IMR-90 (cell line): ENCODE measurements around the gene BEAN1. TPM values are rescaled to one million over a fixed set of nuclear protein-coding genes. Genes with fewer than 3 reads are reported as not detected.

Experiments
- ATAC-seq: fragments of 200-7000 bp; cut with Tn5 transposase; 2 replicates; pipeline ENCODE4 v1.9.1; 2020; ENCODE audit warnings: low read depth, mild to moderate bottlenecking, moderate library complexity
- BruUV-seq: library from RNA; stranded (reverse); fragments of 400-500 nt; replicated peaks from 2 replicates; lab custom pipeline; 2021; lab: Mats Ljungman, UMichigan
- CTCF ChIA-PET: fragments of 300-600 bp; formaldehyde crosslinking; extraction: SDS; loops from one replicate; lab custom pipeline; 2021; ENCODE audit warnings: antibody characterized with exemption; lab: Yijun Ruan, JAX
- POLR2A ChIA-PET: fragments of 300-600 bp; sonication (Branson Sonifier 250); formaldehyde crosslinking; loops from one replicate; lab custom pipeline; 2022; ENCODE audit warnings: antibody characterized with exemption; ENCODE audit not compliant: unreplicated experiment; lab: Charles Lee
- DNase-seq: peaks from one replicate; pipeline ENCODE4 v3.0.0; 2013
- H2AFZ ChIP-seq: replicated peaks from 2 replicates; pipeline ENCODE3; 2013; ENCODE audit warnings: low read length, mild to moderate bottlenecking; ENCODE audit not compliant: poor library complexity
- H2AK5ac ChIP-seq: 2 replicates; pipeline ENCODE4 v1.6.1; 2013; ENCODE audit warnings: low read depth, low read length, inconsistent platforms
- H2AK9ac ChIP-seq: replicated peaks from 2 replicates; pipeline ENCODE3; 2013; ENCODE audit warnings: mild to moderate bottlenecking, low read depth, low read length, moderate library complexity; ENCODE audit not compliant: poor library complexity
- H2BK120ac ChIP-seq: 2 replicates; pipeline ENCODE4 v1.6.1; 2013; ENCODE audit warnings: low read depth, low read length, inconsistent platforms
- H2BK15ac ChIP-seq: 3 replicates; pipeline ENCODE4 v1.6.1; 2013; ENCODE audit warnings: low read depth, low read length, inconsistent platforms
- H2BK20ac ChIP-seq: 2 replicates; pipeline ENCODE4 v1.6.1; 2013; ENCODE audit warnings: low read depth, mild to moderate bottlenecking, inconsistent platforms, low read length, moderate library complexity
- H2BK5ac ChIP-seq: 2 replicates; pipeline ENCODE4 v1.6.1; 2013; ENCODE audit warnings: mild to moderate bottlenecking, low read depth, low read length, inconsistent platforms; ENCODE audit not compliant: poor library complexity, severe bottlenecking
- H3K14ac ChIP-seq: replicated peaks from 2 replicates; pipeline ENCODE4 v1.6.1; 2013; ENCODE audit warnings: low read depth, low read length, inconsistent platforms
- H3K18ac ChIP-seq: 2 replicates; pipeline ENCODE4 v1.6.1; 2013; ENCODE audit warnings: low read depth, low read length, control low read depth
- H3K23ac ChIP-seq: 2 replicates; pipeline ENCODE4 v1.6.1; 2013; ENCODE audit warnings: low read depth, low read length, inconsistent platforms
- H3K27ac ChIP-seq: 2 replicates; pipeline ENCODE4 v1.5.1; 2013; ENCODE audit warnings: mild to moderate bottlenecking, control low read depth, low read length; ENCODE audit not compliant: insufficient read depth
- H3K27me3 ChIP-seq: 2 replicates; pipeline ENCODE4 v1.6.1; 2013; ENCODE audit warnings: low read length; ENCODE audit not compliant: control insufficient read depth, insufficient read depth
- H3K36me3 ChIP-seq: 2 replicates; pipeline ENCODE4 v1.6.1; 2013; ENCODE audit warnings: low read length, mixed read lengths; ENCODE audit not compliant: control insufficient read depth, insufficient read depth
- H3K4ac ChIP-seq: 2 replicates; pipeline ENCODE4 v1.6.1; 2013; ENCODE audit warnings: low read depth, low read length, inconsistent platforms
- H3K4me1 ChIP-seq: 2 replicates; pipeline ENCODE4 v1.6.1; 2013; ENCODE audit warnings: low read length, mixed read lengths; ENCODE audit not compliant: control insufficient read depth, insufficient read depth
- H3K4me2 ChIP-seq: 2 replicates; pipeline ENCODE4 v1.6.1; 2013; ENCODE audit warnings: low read depth, mild to moderate bottlenecking, control low read depth, low read length, moderate library complexity
- H3K4me3 ChIP-seq: 2 replicates; pipeline ENCODE4 v1.5.1; 2013; ENCODE audit warnings: low read depth, mild to moderate bottlenecking, control low read depth, low read length, moderate library complexity; ENCODE audit not compliant: insufficient read depth
- H3K56ac ChIP-seq: 2 replicates; pipeline ENCODE4 v1.6.1; 2013; ENCODE audit warnings: low read length, inconsistent platforms; ENCODE audit not compliant: insufficient read depth; ENCODE audit errors: extremely low read depth
- H3K79me1 ChIP-seq, 2 experiments: 2 replicates each; pipeline ENCODE4 v1.6.1; 2013; ENCODE audit warnings: low read length in 2 of 2, inconsistent platforms in 1 of 2, low read depth in 1 of 2
- H3K9ac ChIP-seq: 2 replicates; pipeline ENCODE4 v1.6.1; 2013; ENCODE audit warnings: low read depth, low read length, control low read depth
- H3K9me1 ChIP-seq: 2 replicates; pipeline ENCODE4 v1.6.1; 2013; ENCODE audit warnings: low read length, inconsistent platforms; ENCODE audit not compliant: insufficient read depth
- H3K9me3 ChIP-seq: 2 replicates; pipeline ENCODE4 v1.6.1; 2013; ENCODE audit warnings: low read length; ENCODE audit not compliant: control insufficient read depth, insufficient read depth
- H4K20me1 ChIP-seq: 2 replicates; pipeline ENCODE4 v1.6.1; 2013; ENCODE audit warnings: low read length, inconsistent platforms; ENCODE audit not compliant: insufficient read depth
- H4K5ac ChIP-seq: 2 replicates; pipeline ENCODE4 v1.6.1; 2013; ENCODE audit warnings: mild to moderate bottlenecking, low read depth, low read length, control low read depth
- H4K8ac ChIP-seq, 2 experiments: 2 replicates each; pipeline ENCODE4 v1.6.1; 2013; ENCODE audit warnings: low read depth in 2 of 2, low read length in 2 of 2, control low read depth in 1 of 2, inconsistent platforms in 1 of 2
- H4K91ac ChIP-seq: 2 replicates; pipeline ENCODE4 v1.6.1; 2013; ENCODE audit warnings: low read depth, low read length, inconsistent platforms; ENCODE audit not compliant: insufficient read depth
- CEBPB ChIP-seq: IDR thresholded peaks from 2 replicates; pipeline ENCODE4 v1.6.1; 2012; ENCODE audit warnings: low read depth, low read length, improper control_type of control experiment
- CHD1 ChIP-seq: IDR thresholded peaks from 2 replicates; pipeline ENCODE4 v1.6.1; 2012; ENCODE audit warnings: low read depth, low read length, improper control_type of control experiment
- MAFK ChIP-seq: IDR thresholded peaks from 2 replicates; pipeline ENCODE4 v1.6.1; 2012; ENCODE audit warnings: low read depth, low read length, improper control_type of control experiment
- MXI1 ChIP-seq: IDR thresholded peaks from 2 replicates; pipeline ENCODE4 v1.6.1; 2012; ENCODE audit warnings: low read depth, mild to moderate bottlenecking, low read length, moderate library complexity, borderline replicate concordance
- NFE2L2 ChIP-seq: fragments of 150-350 bp; IDR thresholded peaks from 2 replicates; pipeline ENCODE4 v1.6.1; 2016; ENCODE audit warnings: low read depth, mild to moderate bottlenecking, low read length
- WGBS, 2 experiments: methylation state at CpG; one replicate each; pipeline versions ENCODE4 v1.1.5 to v1.1.7; 2013; ENCODE audit warnings: missing lambda C conversion rate in 2 of 2; ENCODE audit not compliant: insufficient read length in 1 of 2; ENCODE audit errors: extremely low coverage in 2 of 2; 5-methylcytosine and 5-hydroxymethylcytosine counted together
- dilution Hi-C: fragments of 300-500 bp; cut with HindIII; formaldehyde crosslinking; loops from one replicate; pipeline ENCODE4 v1.14.3; 2018; ENCODE audit warnings: low sequenced_read_pairs; ENCODE audit not compliant: unreplicated experiment
- in situ Hi-C: fragments of 300-500 bp; cut with MboI; formaldehyde crosslinking; loops from 3 replicates; pipeline ENCODE4 v1.14.3; 2019; ENCODE audit warnings: low sequenced_read_pairs, inconsistent platforms, mixed read lengths
- intact Hi-C: fragments of 100-400 bp; cut with micrococcal nuclease; formaldehyde crosslinking; loops from 2 replicates; pipeline ENCODE4 v1.10.0; 2022
- polyA plus RNA-seq, 3 experiments: library from polyadenylated mRNA; depleted of rRNA; stranded (reverse); fragments of >200 nt; gene quantifications; 2 replicates each; pipeline ENCODE4 v1.2.3, GENCODE V29; 2012; ENCODE audit warnings: low replicate concordance in 1 of 3
- total RNA-seq: library from RNA; depleted of rRNA; stranded (reverse); fragments of >200 nt; gene quantifications from 2 replicates; pipeline ENCODE4 v1.2.3, GENCODE V29; 2012

The BEAN1 gene
- total and polyA plus RNA-seq, 2 of the 4 experiments (the other 2 are of a cell fraction), result not detected

DNA sequence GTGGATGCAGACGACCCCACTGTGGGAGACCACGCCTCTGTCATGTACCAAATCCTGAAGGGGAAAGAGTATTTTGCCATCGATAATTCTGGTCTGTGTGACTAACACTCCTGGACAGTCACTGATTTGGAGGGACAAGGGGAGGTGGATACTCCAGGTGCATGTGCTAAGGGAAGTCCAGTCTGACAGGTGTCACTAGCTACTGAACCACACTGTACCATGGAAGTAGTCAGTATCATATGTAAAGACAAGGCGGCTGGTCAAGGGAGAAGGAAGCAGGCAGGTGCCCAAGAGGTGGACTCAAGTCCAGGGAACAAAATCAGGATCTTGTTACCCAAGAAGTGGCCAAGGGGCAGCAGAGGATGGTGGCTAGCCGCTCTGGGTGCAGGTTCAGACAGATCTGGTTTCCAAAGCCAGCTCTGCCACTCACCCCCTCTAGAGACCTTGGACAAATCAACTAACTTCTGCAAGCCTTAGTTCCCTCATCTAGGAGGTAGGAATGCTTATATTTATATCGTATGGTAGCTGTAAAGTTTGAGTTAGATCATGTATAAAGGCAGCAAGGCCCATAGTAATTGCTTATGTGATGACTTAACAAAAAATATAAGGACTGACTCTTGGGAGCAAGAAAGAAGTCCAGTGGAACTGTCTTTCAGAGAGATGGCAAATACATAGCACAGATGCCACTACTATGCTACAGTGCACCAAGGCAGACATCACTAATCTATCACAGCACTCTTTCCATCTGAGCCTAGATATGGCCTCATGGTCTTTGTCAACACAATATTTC is 38.5 kb upstream of the BEAN1 start:
- H2BK120ac ChIP-seq, result no peak overlapping the region
- no peak overlapping the region for H4K91ac ChIP-seq
- H3K23ac ChIP-seq, result no peak overlapping the region
- H3K56ac ChIP-seq, result no peak overlapping the region
- ChIA-PET POLR2A (no interaction called here), CTCF (no interaction called here)
- no peak overlapping the region for H2BK5ac ChIP-seq
- no peaks in the 10 kb centered on the region for H3K79me1 ChIP-seq
- no peak overlapping the region for H3K14ac ChIP-seq
- dilution Hi-C loops (no loop called here), intact Hi-C loops (no loop called here), in situ Hi-C loops (no loop called here)
- H2BK15ac ChIP-seq, result no peak overlapping the region
- ATAC-seq (no peak), DNase-seq (no peak)
- H3K9me1 ChIP-seq, result peaks cover 6% of the 10 kb centered on the region
- H2AK9ac ChIP-seq, result no peak overlapping the region
- H3K9me3 ChIP-seq, result no peaks in the 10 kb centered on the region
- no peak overlapping the region for H3K27ac ChIP-seq
- H3K4ac ChIP-seq, result no peak overlapping the region
- no peaks in the 10 kb centered on the region for H3K36me3 ChIP-seq
- no peak overlapping the region for H3K4me3 ChIP-seq
- H3K27me3 ChIP-seq, result peaks cover 21% of the 10 kb centered on the region
- H4K20me1 ChIP-seq, result no peaks in the 10 kb centered on the region
- H2AK5ac ChIP-seq, result no peak overlapping the region
- H3K4me2 ChIP-seq, result no peak overlapping the region
- no peak overlapping the region for H4K8ac ChIP-seq
- no peak overlapping the region for H3K9ac ChIP-seq
- H2BK20ac ChIP-seq, result no peak overlapping the region
- no peak overlapping the region for H2AFZ ChIP-seq
- no TSS peak for BruUV-seq
- H3K18ac ChIP-seq, result no peak overlapping the region
- no peak overlapping the region for H4K5ac ChIP-seq
- WGBS, 2 experiments, result 88% methylated on average over 2 of the region's 6 CpGs; no CpG with 5 or more reads in 1 of the 2 experiments
- peaks cover 2% of the 10 kb centered on the region for H3K4me1 ChIP-seq
- TF ChIP-seq CEBPB (no peak), NFE2L2 (no peak), MXI1 (no peak), CHD1 (no peak), MAFK (no peak)
